ENCODE measurements around the gene CTTN. TPM values are rescaled to one million over a fixed set of nuclear protein-coding genes. Genes with fewer than 3 reads are reported as not detected.

CTTN gene
- total and polyA plus RNA-seq, 2 of the 13 experiments (the other 11 are each of a cell fraction or from before 2014, with no cell fraction given), result 84.4 to 114 TPM

DNA sequence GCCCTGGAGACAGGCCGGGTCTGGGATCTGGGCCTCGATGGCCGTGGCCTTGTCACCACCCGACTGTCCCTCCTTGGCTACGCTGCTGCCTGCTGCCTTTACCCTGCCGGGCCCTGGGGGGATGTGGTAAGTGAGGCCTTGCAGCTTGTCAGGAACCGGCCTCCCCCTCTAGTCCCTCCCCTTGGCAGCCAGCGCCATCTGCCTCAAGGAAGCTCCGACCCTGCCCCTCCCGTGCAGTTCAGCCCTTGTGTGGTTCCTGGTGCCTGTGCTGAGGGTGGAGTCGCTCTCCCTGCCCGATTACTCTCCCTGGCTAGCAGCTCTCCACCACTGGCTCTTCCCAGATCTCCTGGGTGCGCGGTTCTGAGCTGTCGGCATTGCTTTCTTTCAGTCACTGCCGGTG is 33.7 kb downstream of the CTTN start:
- no peak for FAIRE-seq
- Histone ChIP-seq H3K79me2 (ENCODE audit: insufficient read depth, low read length) (no peaks in the 10 kb centered on the region), H3K36me3 (replicated peaks in 1 of 2; ENCODE audit: control insufficient read depth in 1 of 2, insufficient read depth in 2 of 2, low read length in 2 of 2) (peaks cover 64 to 92% of the 10 kb centered on the region in 2 experiments; a peak in 4 of 5 replicates), H3K4me1 (ENCODE audit: insufficient read depth, low read length) (no peaks in the 10 kb centered on the region), H3K27me3 (ENCODE audit: control insufficient read depth in 1 of 2, insufficient read depth in 2 of 2, low read length in 2 of 2) (no peaks in the 10 kb centered on the region; a peak in 1 of 5 replicates), H3K9ac (ENCODE audit: insufficient read depth, low read depth, low read length) (no peak overlapping the region), H3K4me3 (replicated peaks in 1 of 3; ENCODE audit: insufficient read depth in 1 of 3, low read depth in 2 of 3, low read length in 3 of 3) (no peak overlapping the region), H3K4me2 (ENCODE audit: low read depth, low read length) (no peak overlapping the region), H3K27ac (ENCODE audit: extremely low read length, insufficient read depth, low read length) (no peak overlapping the region), H3K9me3 (ENCODE audit: low read length) (no peaks in the 10 kb centered on the region), H4K20me1 (ENCODE audit: insufficient read depth, low read length) (peaks cover 4% of the 10 kb centered on the region; the same call in 1 of the 2 replicates), H2AFZ (ENCODE audit: low read length) (no peak overlapping the region)
- BruUV-seq (replicated peaks), result no TSS peak
- ChIA-PET POLR2A (no interaction called here), CTCF (ENCODE audit: low intra/inter-chr PET ratio, low total read pairs) (no interaction called here)
- intact Hi-C loops (cut with micrococcal nuclease; ENCODE audit: unreplicated experiment) (no loop called here), in situ Hi-C loops (cut with HindIII; ENCODE audit: extremely low pct_ligation_motif_present, low pct_unique_long_range_greater_than_20kb) (no loop called here)
- no peak for ATAC-seq
- 99% methylated on average over 13 of the region's 16 CpGs for WGBS (ENCODE audit: low lambda C conversion rate)
- DNase-seq (ENCODE audit: low spot score), result no peak
- TF ChIP-seq, protein P1, sequence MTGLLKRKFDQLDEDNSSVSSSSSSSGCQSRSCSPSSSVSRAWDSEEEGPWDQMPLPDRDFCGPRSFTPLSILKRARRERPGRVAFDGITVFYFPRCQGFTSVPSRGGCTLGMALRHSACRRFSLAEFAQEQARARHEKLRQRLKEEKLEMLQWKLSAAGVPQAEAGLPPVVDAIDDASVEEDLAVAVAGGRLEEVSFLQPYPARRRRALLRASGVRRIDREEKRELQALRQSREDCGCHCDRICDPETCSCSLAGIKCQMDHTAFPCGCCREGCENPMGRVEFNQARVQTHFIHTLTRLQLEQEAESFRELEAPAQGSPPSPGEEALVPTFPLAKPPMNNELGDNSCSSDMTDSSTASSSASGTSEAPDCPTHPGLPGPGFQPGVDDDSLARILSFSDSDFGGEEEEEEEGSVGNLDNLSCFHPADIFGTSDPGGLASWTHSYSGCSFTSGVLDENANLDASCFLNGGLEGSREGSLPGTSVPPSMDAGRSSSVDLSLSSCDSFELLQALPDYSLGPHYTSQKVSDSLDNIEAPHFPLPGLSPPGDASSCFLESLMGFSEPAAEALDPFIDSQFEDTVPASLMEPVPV (CRISPR knock-in tag; IDR thresholded peaks at IDR 0.05), result no peak
- TF ChIP-seq AGO1 (IDR thresholded peaks at IDR 0.05; ENCODE audit: low read depth, low read length, poor library complexity, severe bottlenecking), result no peak
- TF ChIP-seq, protein P2, sequence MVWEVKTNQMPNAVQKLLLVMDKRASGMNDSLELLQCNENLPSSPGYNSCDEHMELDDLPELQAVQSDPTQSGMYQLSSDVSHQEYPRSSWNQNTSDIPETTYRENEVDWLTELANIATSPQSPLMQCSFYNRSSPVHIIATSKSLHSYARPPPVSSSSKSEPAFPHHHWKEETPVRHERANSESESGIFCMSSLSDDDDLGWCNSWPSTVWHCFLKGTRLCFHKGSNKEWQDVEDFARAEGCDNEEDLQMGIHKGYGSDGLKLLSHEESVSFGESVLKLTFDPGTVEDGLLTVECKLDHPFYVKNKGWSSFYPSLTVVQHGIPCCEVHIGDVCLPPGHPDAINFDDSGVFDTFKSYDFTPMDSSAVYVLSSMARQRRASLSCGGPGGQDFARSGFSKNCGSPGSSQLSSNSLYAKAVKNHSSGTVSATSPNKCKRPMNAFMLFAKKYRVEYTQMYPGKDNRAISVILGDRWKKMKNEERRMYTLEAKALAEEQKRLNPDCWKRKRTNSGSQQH (CRISPR knock-in tag; IDR thresholded peaks at IDR 0.05; ENCODE audit: low read depth), result no peak

DNA sequence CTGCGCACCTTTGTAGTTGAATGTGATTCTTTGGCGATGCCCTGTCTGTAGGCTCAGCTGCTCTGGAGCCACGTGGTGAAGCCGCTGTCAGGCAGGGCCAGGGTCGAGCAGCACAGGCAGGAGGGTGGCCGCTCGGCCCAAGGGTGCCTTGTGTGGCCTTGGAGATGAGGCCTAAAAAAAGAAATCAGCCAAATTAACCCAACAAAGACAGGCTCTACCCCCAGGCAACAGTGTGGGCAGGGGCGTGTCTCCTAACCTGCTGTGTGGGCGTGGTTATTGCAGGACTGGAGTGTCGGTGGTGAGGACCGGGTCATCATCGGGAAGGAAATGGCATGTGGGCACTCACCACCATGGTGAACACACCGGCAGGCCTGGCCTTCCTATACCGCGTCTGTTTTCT is 34.3 kb downstream of the CTTN start:
- Histone ChIP-seq H3K36me3 (replicated peaks in 1 of 2; ENCODE audit: control insufficient read depth in 1 of 2, insufficient read depth in 2 of 2, low read length in 2 of 2) (peaks cover 62 to 88% of the 10 kb centered on the region in 2 experiments; a peak in 4 of 5 replicates), H3K4me3 (replicated peaks in 1 of 3; ENCODE audit: insufficient read depth in 1 of 3, low read depth in 2 of 3, low read length in 3 of 3) (no peak overlapping the region), H3K27me3 (ENCODE audit: control insufficient read depth in 1 of 2, insufficient read depth in 2 of 2, low read length in 2 of 2) (no peaks in the 10 kb centered on the region; a peak in 1 of 5 replicates), H2AFZ (ENCODE audit: low read length) (no peak overlapping the region), H3K79me2 (ENCODE audit: insufficient read depth, low read length) (no peaks in the 10 kb centered on the region), H3K4me1 (ENCODE audit: insufficient read depth, low read length) (no peaks in the 10 kb centered on the region), H3K9ac (ENCODE audit: insufficient read depth, low read depth, low read length) (no peak overlapping the region), H3K27ac (ENCODE audit: extremely low read length, insufficient read depth, low read length) (no peak overlapping the region), H4K20me1 (ENCODE audit: insufficient read depth, low read length) (peaks cover 4% of the 10 kb centered on the region; the same call in 1 of the 2 replicates), H3K9me3 (ENCODE audit: low read length) (no peaks in the 10 kb centered on the region), H3K4me2 (ENCODE audit: low read depth, low read length) (no peak overlapping the region)
- WGBS (ENCODE audit: low lambda C conversion rate), result 93% methylated on average over 14 of the region's 15 CpGs
- in situ Hi-C loops (cut with HindIII; ENCODE audit: extremely low pct_ligation_motif_present, low pct_unique_long_range_greater_than_20kb) (no loop called here), intact Hi-C loops (cut with micrococcal nuclease; ENCODE audit: unreplicated experiment) (no loop called here)
- FAIRE-seq, result no peak
- CTCF ChIA-PET (ENCODE audit: low intra/inter-chr PET ratio, low total read pairs), result no interaction called here
- POLR2A ChIA-PET, result no interaction called here
- ATAC-seq, result no peak
- TF ChIP-seq ZNF775 (CRISPR knock-in tag; IDR thresholded peaks at IDR 0.05; ENCODE audit: borderline replicate concordance), result no peak
- TF ChIP-seq ZNF670 (CRISPR knock-in tag; IDR thresholded peaks at IDR 0.05; ENCODE audit: borderline replicate concordance), result no peak
- no peak for TF ChIP-seq CHD2 (IDR thresholded peaks at IDR 0.05; ENCODE audit: low read depth, low read length)
- no peak for TF ChIP-seq GPN1 (CRISPR knock-in tag; IDR thresholded peaks at IDR 0.05; ENCODE audit: borderline replicate concordance)
- TF ChIP-seq HINFP (CRISPR knock-in tag; IDR thresholded peaks at IDR 0.05; ENCODE audit: low read depth), result no peak
- no peak for TF ChIP-seq ZC3H4 (CRISPR knock-in tag; IDR thresholded peaks at IDR 0.05; ENCODE audit: borderline replicate concordance)
- BruUV-seq (replicated peaks), result no TSS peak
- DNase-seq (ENCODE audit: low spot score), result no peak

Data from HepG2 (cell line).